Thyroid gland (tissue), 4 donors: ENCODE data around the gene CPE.

Source experiments
- CTCF ChIP-seq, 6 experiments: fragments of 200-600 bp in 3 of 6; fragments of 450-650 bp in 3 of 6; sonication (generic) in 3 of 6; IDR thresholded peaks; one replicate each; pipeline ENCODE4 v1.5.1; 2016 to 2019; ENCODE audit warnings: antibody characterized with exemption in 6 of 6, mild to moderate bottlenecking in 2 of 6, inconsistent platforms in 1 of 6, moderate library complexity in 1 of 6
- POLR2A ChIP-seq, 2 donors: fragments of 450-650 bp; IDR thresholded peaks; one replicate each; pipeline ENCODE4 v1.6.1; 2017; ENCODE audit warnings: antibody characterized with exemption in 2 of 2, mild to moderate bottlenecking in 2 of 2, moderate library complexity in 1 of 2

- no peak for TF ChIP-seq CTCF (IDR thresholded peaks at IDR 0.05)
- no peak for TF ChIP-seq POLR2A (IDR thresholded peaks at IDR 0.05)
These were observed 14.9 kb downstream of the CPE start for GRCh38 chr4:165393704-165394103.
